NCI-H1436 treated with DMSO at 0.1 percent for 48 hours (cell line): ENCODE data around the gene HS1BP3.

Experiments
- DNase-seq: peaks from one replicate; lab custom pipeline; 2025; lab: John Stamatoyannopoulos, UW

HS1BP3 gene

GRCh38 chr2:20629581-20630171 lies 21.2 kb downstream of the HS1BP3 start:
- DNase-seq, result no peak

DNA sequence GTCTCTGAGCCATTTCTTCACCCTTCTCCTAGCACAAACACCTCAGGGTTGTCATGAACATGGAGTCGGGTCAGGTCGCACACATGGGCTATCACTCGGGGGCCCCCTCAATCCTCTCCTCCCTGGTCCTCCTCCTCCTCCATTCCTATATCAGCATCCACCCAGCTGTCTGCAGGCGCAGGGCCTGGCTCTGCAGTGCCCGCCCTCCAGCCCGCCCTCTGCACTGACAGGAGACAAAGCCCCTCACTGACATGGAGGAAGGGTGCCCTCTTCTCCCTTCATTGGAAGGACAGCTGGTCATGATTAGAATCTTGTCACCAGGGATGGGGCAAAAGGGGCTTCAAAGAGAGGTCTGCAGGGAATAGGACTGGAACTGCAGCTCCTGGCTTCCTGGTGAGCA lies 21.7 kb downstream of the HS1BP3 start:
- DNase-seq, result no peak

DNA sequence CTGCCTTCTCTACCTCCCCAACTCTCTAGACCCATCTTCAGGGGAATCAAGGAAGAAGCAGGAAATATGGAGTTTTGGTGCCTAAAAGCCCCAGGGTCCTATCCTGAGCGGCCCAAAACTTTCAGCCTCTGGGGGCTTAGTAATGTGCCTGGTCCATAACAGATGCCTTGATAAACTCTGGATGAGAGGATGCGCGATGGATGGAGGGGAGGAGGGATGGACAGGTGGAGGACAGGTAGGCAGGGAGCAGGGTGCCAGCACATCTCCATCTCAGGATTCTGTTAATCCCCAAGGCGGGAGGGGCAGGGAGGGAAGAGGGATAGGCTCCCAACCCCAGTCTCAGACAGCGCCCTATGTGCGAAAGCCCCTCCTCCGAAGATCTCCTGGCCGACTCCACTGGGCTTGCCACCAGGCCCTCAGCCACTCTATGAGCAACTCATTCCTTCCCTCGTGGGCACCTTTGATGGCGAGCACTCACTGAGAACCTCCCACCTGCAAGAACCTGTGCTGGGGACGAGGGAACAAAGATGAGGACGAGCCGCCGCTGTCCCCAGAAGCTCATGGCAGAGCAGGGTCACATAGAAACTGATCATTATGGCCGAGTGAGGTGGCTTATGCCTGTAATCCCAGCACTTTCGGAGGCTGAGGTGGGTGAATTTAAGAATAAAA lies 23.1 kb downstream of the HS1BP3 start:
- no peak for DNase-seq

- DNase-seq, result no peak
Observed at GRCh38 chr2:20626698-20627513, 24.0 kb downstream of the HS1BP3 start.

DNA sequence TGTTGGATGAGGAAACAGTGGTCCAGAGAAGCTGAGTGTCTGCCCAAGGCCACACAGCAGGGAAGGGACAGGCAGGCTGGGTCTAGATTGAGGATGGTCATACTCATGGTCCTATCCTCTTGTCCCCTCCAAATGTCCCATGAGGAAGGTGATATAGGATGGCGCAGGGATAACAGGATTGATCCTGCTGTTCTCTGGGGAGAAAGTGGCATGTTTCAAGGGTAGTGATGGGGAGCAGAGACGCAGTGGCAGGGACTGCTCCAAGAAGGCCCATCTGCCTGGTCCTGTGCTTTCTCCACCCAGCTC lies 24.6 kb downstream of the HS1BP3 start:
- DNase-seq, result no peak

DNA sequence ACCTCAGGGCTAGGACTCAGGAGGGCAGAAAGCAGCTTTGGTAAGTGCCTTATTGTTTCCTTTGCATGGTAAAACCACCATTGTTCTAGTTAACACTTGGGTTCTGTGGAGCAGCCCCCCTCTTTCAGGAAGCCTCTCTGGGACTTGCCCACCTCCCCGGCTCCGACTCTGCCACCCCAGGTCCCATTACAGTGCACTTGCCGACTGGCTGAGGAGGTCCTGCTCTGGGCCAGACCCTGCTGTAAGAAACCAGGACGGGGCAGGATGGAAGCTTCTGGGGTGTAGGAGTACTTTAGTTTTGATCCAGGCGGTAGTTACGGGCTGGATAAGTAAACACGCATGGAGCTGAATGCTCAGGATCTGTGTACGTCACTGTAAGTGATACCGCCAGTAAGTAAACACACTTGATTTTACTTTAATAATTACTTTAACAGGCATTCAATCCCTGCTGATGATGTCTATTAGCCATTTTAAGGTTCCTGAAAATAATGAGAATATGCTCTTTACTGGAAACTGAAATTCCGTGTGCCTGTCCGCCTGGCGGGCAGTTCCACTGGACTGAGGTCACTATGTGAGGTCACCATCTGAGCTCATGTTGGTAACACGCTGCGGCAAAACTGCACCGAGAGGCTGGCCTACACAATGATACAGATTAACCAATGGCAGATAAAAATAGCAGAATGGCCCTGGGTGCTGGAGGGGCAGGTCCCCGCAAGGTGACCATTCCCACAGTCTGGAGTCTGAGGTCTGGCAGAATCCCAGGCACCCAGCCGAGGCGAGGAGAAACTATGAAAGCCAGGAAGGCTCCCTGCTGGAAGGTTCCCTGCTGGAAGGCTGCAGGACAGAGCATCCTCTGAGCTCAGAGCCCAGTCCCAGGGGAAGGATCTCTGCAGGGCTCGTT lies 25.2 kb downstream of the HS1BP3 start:
- no peak for DNase-seq

- DNase-seq, result no peak
Observed at GRCh38 chr2:20624884-20625485, 25.9 kb downstream of the HS1BP3 start.

- DNase-seq, result no peak
Observed at GRCh38 chr2:20624156-20624883, 26.6 kb downstream of the HS1BP3 start.

GRCh38 chr2:20623741-20624155 lies 27.1 kb downstream of the HS1BP3 start:
- DNase-seq, result no peak

DNA sequence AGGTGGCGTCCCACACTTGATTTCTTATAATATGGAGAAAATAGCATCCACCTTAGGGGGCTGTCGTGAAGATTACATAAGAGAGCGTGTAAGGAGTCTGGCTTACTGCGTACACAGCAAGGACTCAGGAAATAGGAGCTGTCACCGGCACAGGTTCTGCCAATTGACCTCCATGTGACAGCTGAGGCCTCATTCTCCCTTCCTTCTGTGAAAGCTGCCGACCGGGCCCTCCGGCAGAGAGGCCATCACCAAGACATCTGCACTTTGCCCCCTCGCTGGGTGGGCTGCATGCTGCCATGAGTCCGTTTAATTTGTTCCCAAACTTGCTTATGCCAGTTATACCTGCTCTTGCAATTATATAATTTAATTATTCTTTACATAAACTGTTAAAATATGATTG lies 27.7 kb downstream of the HS1BP3 start:
- DNase-seq, result no peak

DNA sequence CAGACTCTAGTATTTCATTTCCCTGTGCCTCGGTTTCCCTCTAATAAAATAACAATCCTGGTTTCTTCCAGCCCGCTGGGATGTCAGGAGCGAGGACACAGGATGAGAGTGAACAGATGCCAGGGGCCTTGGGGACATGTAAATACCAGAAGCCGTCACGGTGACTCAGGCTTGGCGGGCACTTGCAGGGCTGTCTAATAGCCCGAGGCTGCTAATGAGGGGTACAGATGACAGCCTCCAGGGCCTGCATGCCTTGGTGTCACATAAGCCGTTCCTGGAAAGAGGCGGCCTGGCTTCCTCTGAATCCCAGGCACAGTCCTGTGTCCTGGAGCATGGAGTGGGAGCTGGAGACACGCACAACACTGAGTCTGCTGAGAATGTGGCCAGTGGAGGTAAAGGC lies 28.2 kb downstream of the HS1BP3 start:
- DNase-seq, result no peak

- no peak for DNase-seq
Observed at GRCh38 chr2:20622296-20622686, 28.6 kb downstream of the HS1BP3 start.

- DNase-seq, result no peak
Observed at GRCh38 chr2:20621366-20622295, 29.3 kb downstream of the HS1BP3 start.

DNA sequence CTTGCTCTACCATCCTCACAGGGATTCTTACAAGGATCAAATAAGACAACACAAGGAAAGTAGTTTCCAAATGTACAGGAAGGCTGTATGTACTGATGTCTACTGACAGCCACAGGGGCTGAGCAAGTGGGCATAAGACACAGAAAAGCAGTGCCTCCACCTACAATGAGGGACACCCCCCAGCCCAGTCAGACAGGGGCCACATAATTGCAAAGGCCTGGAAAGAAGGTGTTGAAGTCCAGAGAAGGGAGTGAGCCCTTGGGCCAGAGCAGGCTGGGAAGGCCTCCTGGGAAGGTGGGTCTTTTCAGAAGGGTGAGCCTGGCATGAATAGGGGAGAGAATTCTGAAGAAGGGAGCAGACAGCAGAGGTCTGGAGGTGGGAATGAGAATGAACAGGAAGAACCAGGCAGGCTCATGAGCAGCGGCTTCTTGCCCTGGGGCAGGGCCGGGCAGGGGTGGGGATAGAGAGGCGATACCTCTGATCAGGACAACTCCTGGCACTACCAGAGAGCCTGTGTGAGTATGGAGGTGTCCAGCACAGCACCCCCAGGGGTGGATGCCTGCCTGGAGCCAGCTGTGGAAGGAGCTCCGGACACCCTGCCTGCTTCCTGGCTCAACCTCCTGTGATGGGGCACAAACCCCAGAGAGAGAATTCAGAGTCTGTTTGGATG lies 30.1 kb downstream of the HS1BP3 start:
- no peak for DNase-seq

DNA sequence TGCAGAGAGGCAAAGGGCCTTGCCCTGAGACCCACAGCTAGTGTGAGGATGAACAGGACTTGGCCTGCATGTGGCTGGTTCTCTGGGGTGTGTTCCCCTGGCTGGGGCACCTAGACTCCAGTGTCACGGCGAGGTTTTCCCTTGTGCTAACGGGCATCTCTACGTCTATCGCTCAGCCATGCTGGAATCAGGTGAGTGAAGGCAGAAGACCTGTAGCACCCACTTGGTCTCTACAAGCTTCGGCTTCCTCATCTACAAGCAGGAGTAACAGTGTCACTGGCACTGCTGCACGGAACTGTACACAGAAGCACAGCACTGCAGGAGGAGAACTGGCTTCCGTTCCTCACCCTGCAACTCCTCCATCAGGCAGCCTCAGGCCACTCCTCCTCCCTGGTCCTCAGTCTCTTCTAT lies 30.6 kb downstream of the HS1BP3 start:
- DNase-seq, result no peak

DNA sequence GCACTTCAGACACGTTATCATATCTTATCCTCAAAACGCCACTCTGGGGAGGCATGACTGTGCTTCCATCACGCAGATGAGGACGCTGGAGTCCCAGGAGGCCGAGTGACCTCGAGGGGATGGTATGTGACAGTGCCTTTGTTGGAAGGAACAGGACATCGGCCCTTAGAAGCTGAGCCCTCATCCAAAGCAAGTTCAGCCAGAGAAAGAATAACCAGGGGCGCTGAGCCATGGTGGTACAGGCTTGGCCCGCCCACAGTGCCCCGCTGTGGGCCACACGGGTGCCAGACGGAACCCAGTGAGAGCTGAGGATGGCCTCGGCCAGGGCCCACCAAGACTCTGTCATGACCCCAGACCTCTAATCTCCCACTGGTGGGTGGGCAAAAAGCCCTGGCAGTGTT lies 31.3 kb downstream of the HS1BP3 start:
- no peak for DNase-seq

DNA sequence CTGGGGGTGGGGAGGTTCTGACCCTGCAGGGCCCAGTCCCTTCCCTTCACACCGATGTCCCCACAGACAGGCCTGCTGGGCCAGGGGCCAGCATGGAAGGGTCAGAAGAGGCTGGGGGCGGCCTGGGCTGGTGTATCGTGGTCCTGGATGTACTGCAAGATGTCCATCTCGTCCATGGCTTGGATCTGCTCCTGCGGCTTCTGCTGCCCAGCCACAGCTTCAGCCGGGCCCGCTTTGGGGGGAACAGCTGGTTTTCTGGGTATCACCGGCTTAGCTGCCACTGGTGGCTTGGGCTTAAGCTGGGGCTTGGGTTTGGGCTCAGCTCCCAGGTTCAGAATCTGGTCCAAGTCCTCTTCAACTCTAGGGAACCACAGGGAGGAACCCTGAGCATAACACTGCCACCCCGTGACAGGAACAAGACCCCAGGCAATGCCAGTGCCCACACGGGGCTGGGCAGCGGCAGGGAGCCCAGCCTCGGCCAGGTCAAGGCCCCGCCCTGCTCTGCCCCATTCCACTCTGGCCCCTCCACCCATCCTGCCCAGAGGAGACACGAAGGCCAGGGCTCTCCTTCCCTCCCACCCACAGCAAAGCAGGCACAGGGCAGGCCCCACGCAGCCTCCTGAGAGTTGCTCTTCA lies 31.9 kb downstream of the HS1BP3 start:
- DNase-seq, result no peak

DNA sequence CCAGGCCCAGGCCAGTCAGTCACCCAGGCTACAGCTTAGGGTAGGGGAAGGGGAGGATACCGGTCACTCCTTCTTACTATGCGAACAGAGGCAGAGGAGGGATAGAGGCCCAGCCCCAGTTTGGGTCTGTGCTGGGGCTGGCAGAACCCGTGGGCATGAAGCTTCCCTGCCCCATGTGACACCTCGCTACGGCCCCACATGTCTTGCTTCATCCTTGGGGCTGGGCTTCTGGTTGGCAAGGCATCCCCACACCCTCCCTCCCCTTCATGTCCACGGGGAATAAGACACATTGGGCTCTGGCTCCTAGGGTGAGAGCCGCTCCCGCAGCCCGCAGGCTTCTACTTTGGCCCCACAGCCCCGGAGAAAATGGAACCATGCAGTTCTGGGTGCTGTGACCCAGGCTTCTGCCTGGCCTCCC lies 32.4 kb downstream of the HS1BP3 start:
- no peak for DNase-seq

GRCh38 chr2:20617892-20618467 lies 32.9 kb downstream of the HS1BP3 start:
- DNase-seq, result no peak
